ENCODE results near the gene AQP3.
"Not testable (repeated sequence)": the region's sequence is repeated elsewhere in the genome, so short reads cannot be mapped to it uniquely, and the experiment has no call there.

The AQP3 gene

GRCh38 chr9:33464045-33464636 is 16.7 kb upstream of the AQP3 start:
- no peak for DNase-seq (ENCODE audit: low read depth)

GRCh38 chr9:33463151-33463550 is 15.8 kb upstream of the AQP3 start:
- no peak for DNase-seq (ENCODE audit: low read depth)

- DNase-seq (ENCODE audit: low read depth): no peak
Measured at GRCh38 chr9:33461492-33461891, 14.1 kb upstream of the AQP3 start.

GRCh38 chr9:33460854-33461253 is 13.5 kb upstream of the AQP3 start:
- DNase-seq (ENCODE audit: low read depth): no peak

- no peak for DNase-seq (ENCODE audit: low read depth)
Measured at GRCh38 chr9:33459115-33459514, 11.7 kb upstream of the AQP3 start.

GRCh38 chr9:33458444-33458843 is 11.1 kb upstream of the AQP3 start:
- no peak for DNase-seq (ENCODE audit: low read depth)

GRCh38 chr9:33455945-33456344 is 8.6 kb upstream of the AQP3 start:
- no peak for DNase-seq (ENCODE audit: low read depth)

- DNase-seq (ENCODE audit: low read depth): not testable (repeated sequence)
Measured at GRCh38 chr9:33455456-33455855, 8.1 kb upstream of the AQP3 start.

- not testable (repeated sequence) for DNase-seq (ENCODE audit: low read depth)
Measured at GRCh38 chr9:33454661-33455026, 7.3 kb upstream of the AQP3 start.

- no peak for DNase-seq (ENCODE audit: low read depth)
Measured at GRCh38 chr9:33453999-33454660, 6.7 kb upstream of the AQP3 start.

- DNase-seq (ENCODE audit: low read depth): no peak
Measured at GRCh38 chr9:33453286-33453860, 6.0 kb upstream of the AQP3 start.

- DNase-seq (ENCODE audit: low read depth): no peak
Measured at GRCh38 chr9:33452828-33453271, 5.5 kb upstream of the AQP3 start.

- DNase-seq (ENCODE audit: low read depth): no peak
Measured at GRCh38 chr9:33450621-33451146, 3.3 kb upstream of the AQP3 start.

- no peak for DNase-seq (ENCODE audit: low read depth)
Measured at GRCh38 chr9:33449715-33450114, 2.3 kb upstream of the AQP3 start.

- DNase-seq (ENCODE audit: low read depth): no peak
Measured at GRCh38 chr9:33447799-33448553, 583 bp upstream of the AQP3 start.

GRCh38 chr9:33446240-33446945 is 1.0 kb downstream of the AQP3 start:
- DNase-seq (ENCODE audit: low read depth): no peak

GRCh38 chr9:33445389-33446239 is 1.8 kb downstream of the AQP3 start:
- no peak for DNase-seq (ENCODE audit: low read depth)

- no peak for DNase-seq (ENCODE audit: low read depth)
Measured at GRCh38 chr9:33443464-33444154, 3.8 kb downstream of the AQP3 start.

GRCh38 chr9:33443047-33443446 is 4.3 kb downstream of the AQP3 start:
- no peak for DNase-seq (ENCODE audit: low read depth)

- DNase-seq (ENCODE audit: low read depth): no peak
Measured at GRCh38 chr9:33442125-33442524, 5.3 kb downstream of the AQP3 start.

- no peak for DNase-seq (ENCODE audit: low read depth)
Measured at GRCh38 chr9:33440609-33441008, 6.8 kb downstream of the AQP3 start.
